ENCODE measurements around the gene ABCF3.

DNA sequence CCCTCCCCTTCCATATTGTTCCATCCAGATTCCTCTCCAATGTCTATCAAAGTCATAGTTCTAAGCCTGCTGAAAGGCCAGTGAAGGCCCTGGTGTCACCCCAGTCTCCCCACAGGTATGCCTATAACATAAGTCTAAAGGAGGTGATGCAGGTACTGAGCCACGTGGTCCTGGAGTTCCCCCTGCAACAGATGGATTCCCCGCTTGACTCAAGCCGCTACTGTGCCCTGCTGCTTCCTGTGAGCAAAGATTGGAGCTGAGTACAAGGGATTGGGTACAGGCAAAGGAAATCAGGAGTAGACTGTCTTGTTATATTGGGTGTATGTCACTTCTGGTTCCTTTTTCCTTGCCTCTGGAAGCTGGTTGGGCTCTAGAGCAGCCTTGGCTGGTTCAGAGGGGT lies 42.7 kb upstream of the ABCF3 start:
- no peak for TF ChIP-seq POLR2A (IDR thresholded peaks at IDR 0.05; ENCODE audit: low read depth, low read length)
- TF ChIP-seq, protein P1, sequence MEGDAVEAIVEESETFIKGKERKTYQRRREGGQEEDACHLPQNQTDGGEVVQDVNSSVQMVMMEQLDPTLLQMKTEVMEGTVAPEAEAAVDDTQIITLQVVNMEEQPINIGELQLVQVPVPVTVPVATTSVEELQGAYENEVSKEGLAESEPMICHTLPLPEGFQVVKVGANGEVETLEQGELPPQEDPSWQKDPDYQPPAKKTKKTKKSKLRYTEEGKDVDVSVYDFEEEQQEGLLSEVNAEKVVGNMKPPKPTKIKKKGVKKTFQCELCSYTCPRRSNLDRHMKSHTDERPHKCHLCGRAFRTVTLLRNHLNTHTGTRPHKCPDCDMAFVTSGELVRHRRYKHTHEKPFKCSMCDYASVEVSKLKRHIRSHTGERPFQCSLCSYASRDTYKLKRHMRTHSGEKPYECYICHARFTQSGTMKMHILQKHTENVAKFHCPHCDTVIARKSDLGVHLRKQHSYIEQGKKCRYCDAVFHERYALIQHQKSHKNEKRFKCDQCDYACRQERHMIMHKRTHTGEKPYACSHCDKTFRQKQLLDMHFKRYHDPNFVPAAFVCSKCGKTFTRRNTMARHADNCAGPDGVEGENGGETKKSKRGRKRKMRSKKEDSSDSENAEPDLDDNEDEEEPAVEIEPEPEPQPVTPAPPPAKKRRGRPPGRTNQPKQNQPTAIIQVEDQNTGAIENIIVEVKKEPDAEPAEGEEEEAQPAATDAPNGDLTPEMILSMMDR (IDR thresholded peaks at IDR 0.05; ENCODE audit: extremely low read depth in 1 of 2, insufficient read depth in 1 of 2, low read depth in 1 of 2, low read length in 2 of 2), result no peak
- TF ChIP-seq EZH2 (IDR thresholded peaks at IDR 0.05; ENCODE audit: borderline replicate concordance, low read depth, low read length, severe bottlenecking), result no peak
- TF ChIP-seq JUN (IDR thresholded peaks at IDR 0.05; ENCODE audit: borderline replicate concordance, insufficient read depth, insufficient read length, low read depth), result no peak
- no peak for TF ChIP-seq POLR2AphosphoS5 (IDR thresholded peaks at IDR 0.05; ENCODE audit: insufficient read depth, low read depth, low read length)
- TF ChIP-seq, protein P2, sequence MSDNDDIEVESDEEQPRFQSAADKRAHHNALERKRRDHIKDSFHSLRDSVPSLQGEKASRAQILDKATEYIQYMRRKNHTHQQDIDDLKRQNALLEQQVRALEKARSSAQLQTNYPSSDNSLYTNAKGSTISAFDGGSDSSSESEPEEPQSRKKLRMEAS (IDR thresholded peaks at IDR 0.05; ENCODE audit: insufficient read depth, insufficient read length), result no peak
- no peak for TF ChIP-seq GATA2 (IDR thresholded peaks at IDR 0.05; ENCODE audit: insufficient read depth, insufficient read length, low read depth, low read length)
- no peak for TF ChIP-seq MYC (IDR thresholded peaks at IDR 0.05; ENCODE audit: low read depth, low read length)
